ENCODE measurements around the gene PRRC2C. TPM values are rescaled to one million over a fixed set of nuclear protein-coding genes. Genes with fewer than 3 reads are reported as not detected.
A peak's percentile ranks its signal among the peaks of the same experiment; 100 is the strongest.

The PRRC2C gene
- total RNA-seq, 1 donor from 2014 or later, result 45.8 TPM

DNA sequence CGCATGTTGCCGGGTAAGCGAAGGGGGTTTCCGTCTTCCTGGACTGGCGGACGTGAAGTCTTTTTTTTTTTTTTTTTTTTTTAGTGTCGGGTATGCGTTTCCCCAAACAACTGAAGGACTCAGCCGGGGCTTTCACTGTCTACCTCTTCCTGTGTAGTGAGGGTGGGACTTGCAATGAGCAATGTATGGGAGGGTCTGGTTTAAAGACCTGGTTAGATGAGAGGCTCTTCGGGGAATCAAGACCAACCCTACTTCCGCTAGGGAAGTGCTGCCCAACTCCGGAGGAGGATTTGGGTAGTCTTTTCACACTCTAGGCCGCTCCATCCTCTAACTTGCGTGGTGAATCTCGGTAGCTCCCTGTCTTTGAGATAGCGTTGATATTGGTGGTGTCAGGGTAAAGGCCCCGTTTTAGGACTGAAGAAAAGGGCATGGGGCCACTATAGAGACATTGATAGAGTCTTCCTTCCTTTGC lies 754 bp downstream of the PRRC2C start:
- Histone ChIP-seq H3K36me3 (no peaks in the 10 kb centered on the region), H3K4me3 (peak overlapping the region; percentile 89), H3K9me3 (replicated peaks) (no peaks in the 10 kb centered on the region), H3K27me3 (ENCODE audit: low read depth) (no peaks in the 10 kb centered on the region), H3K4me1 (peaks cover 63% of the 10 kb centered on the region), H3K27ac (replicated peaks) (peak overlapping the region; percentile 97)
- DNase-seq, result no peak
- TF ChIP-seq, protein P1, sequence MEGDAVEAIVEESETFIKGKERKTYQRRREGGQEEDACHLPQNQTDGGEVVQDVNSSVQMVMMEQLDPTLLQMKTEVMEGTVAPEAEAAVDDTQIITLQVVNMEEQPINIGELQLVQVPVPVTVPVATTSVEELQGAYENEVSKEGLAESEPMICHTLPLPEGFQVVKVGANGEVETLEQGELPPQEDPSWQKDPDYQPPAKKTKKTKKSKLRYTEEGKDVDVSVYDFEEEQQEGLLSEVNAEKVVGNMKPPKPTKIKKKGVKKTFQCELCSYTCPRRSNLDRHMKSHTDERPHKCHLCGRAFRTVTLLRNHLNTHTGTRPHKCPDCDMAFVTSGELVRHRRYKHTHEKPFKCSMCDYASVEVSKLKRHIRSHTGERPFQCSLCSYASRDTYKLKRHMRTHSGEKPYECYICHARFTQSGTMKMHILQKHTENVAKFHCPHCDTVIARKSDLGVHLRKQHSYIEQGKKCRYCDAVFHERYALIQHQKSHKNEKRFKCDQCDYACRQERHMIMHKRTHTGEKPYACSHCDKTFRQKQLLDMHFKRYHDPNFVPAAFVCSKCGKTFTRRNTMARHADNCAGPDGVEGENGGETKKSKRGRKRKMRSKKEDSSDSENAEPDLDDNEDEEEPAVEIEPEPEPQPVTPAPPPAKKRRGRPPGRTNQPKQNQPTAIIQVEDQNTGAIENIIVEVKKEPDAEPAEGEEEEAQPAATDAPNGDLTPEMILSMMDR (IDR thresholded peaks at IDR 0.05; ENCODE audit: borderline replicate concordance), result no peak
- intact Hi-C loops (cut with micrococcal nuclease), result no loop called here

- Histone ChIP-seq H3K27ac (replicated peaks) (peak overlapping the region; percentile 97), H3K27me3 (ENCODE audit: low read depth) (no peaks in the 10 kb centered on the region), H3K4me3 (peak overlapping the region; percentile 89), H3K4me1 (peaks cover 69% of the 10 kb centered on the region), H3K36me3 (no peaks in the 10 kb centered on the region), H3K9me3 (replicated peaks) (no peaks in the 10 kb centered on the region)
- no peak for DNase-seq
- TF ChIP-seq, protein P1 (IDR thresholded peaks at IDR 0.05; ENCODE audit: borderline replicate concordance), result no peak
- intact Hi-C loops (cut with micrococcal nuclease), result no loop called here
Observed at GRCh38 chr1:171487038-171487437, 1.7 kb downstream of the PRRC2C start.

- H3K36me3 ChIP-seq, result no peaks in the 10 kb centered on the region
- H3K4me3 ChIP-seq, result no peak overlapping the region
- no peak for DNase-seq
- peaks cover 82% of the 10 kb centered on the region for H3K4me1 ChIP-seq
- H3K9me3 ChIP-seq (replicated peaks), result no peaks in the 10 kb centered on the region
- no peaks in the 10 kb centered on the region for H3K27me3 ChIP-seq (ENCODE audit: low read depth)
- peak overlapping the region; percentile 25 for H3K27ac ChIP-seq (replicated peaks)
- TF ChIP-seq, protein P1 (IDR thresholded peaks at IDR 0.05; ENCODE audit: borderline replicate concordance), result no peak
- intact Hi-C loops (cut with micrococcal nuclease), result no loop called here
Observed at GRCh38 chr1:171488190-171488929, 3.0 kb downstream of the PRRC2C start.

DNA sequence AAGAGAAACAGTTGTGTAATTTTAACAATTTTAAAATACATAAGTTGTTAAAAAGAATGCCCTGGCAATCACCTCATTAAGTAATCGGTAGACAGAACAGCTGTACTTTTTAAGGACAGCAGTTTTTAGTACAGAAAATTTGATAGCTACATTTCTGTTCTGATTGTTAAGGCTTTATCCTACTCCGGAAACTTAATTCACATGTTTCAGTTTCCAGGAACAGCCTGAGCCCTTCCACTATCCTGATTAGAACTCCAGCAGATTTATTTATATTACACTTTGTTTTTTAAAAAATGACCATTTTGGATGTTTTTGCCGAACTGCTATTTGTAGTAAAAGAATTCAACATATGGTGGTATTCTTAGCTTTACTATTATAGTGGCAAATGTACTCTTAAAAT lies 8.7 kb downstream of the PRRC2C start:
- no peaks in the 10 kb centered on the region for H3K27me3 ChIP-seq (ENCODE audit: low read depth)
- no peaks in the 10 kb centered on the region for H3K9me3 ChIP-seq (replicated peaks)
- H3K4me3 ChIP-seq, result no peak overlapping the region
- peaks cover 90% of the 10 kb centered on the region for H3K4me1 ChIP-seq
- peak overlapping the region; percentile 34 for H3K27ac ChIP-seq (replicated peaks)
- H3K36me3 ChIP-seq, result no peaks in the 10 kb centered on the region
- TF ChIP-seq, protein P1 (IDR thresholded peaks at IDR 0.05; ENCODE audit: borderline replicate concordance), result no peak
- intact Hi-C loops (cut with micrococcal nuclease), result no loop called here
- no peak for DNase-seq

- TF ChIP-seq, protein P1 (IDR thresholded peaks at IDR 0.05; ENCODE audit: borderline replicate concordance), result no peak
- H3K27me3 ChIP-seq (ENCODE audit: low read depth), result no peaks in the 10 kb centered on the region
- no peak overlapping the region for H3K4me3 ChIP-seq
- peaks cover 81% of the 10 kb centered on the region for H3K4me1 ChIP-seq
- no peaks in the 10 kb centered on the region for H3K9me3 ChIP-seq (replicated peaks)
- H3K27ac ChIP-seq (replicated peaks), result no peak overlapping the region
- intact Hi-C loops (cut with micrococcal nuclease), result no loop called here
- no peak for DNase-seq
- H3K36me3 ChIP-seq, result no peaks in the 10 kb centered on the region
Observed at GRCh38 chr1:171495444-171495843, 10.1 kb downstream of the PRRC2C start.
